Stimulated activated CD4-positive, alpha-beta T cell treated with anti-CD3 and anti-CD28 coated beads, Interleukin-15, amount 100 ng/mL, for 24 hours (primary cell): Measurements from ENCODE around the gene HOXD10.

ENCODE experiments used
- DNase-seq: peaks from one replicate; pipeline ENCODE4 v3.0.0-alpha.2; 2020

The HOXD10 gene

GRCh38 chr2:176107731-176108181 lies 8.8 kb upstream of the HOXD10 start:
- DNase-seq = no peak

GRCh38 chr2:176109192-176109901 lies 7.2 kb upstream of the HOXD10 start:
- DNase-seq = no peak

- no peak for DNase-seq
Measured at GRCh38 chr2:176109946-176110345, 6.6 kb upstream of the HOXD10 start.

- no peak for DNase-seq
Measured at GRCh38 chr2:176110415-176111308, 5.9 kb upstream of the HOXD10 start.

GRCh38 chr2:176111309-176111663 lies 5.3 kb upstream of the HOXD10 start:
- no peak for DNase-seq

GRCh38 chr2:176111846-176112374 lies 4.7 kb upstream of the HOXD10 start:
- no peak for DNase-seq

GRCh38 chr2:176112375-176113302 lies 3.9 kb upstream of the HOXD10 start:
- no peak for DNase-seq

- no peak for DNase-seq
Measured at GRCh38 chr2:176114120-176114929, 2.3 kb upstream of the HOXD10 start.

- DNase-seq = no peak
Measured at GRCh38 chr2:176114930-176115625, 1.5 kb upstream of the HOXD10 start.

GRCh38 chr2:176117162-176117822 lies 714 bp downstream of the HOXD10 start:
- no peak for DNase-seq

- DNase-seq = no peak
Measured at GRCh38 chr2:176117823-176118371, 1.3 kb downstream of the HOXD10 start.

GRCh38 chr2:176118601-176119339 lies 2.2 kb downstream of the HOXD10 start:
- no peak for DNase-seq

GRCh38 chr2:176120364-176121189 lies 4.0 kb downstream of the HOXD10 start:
- DNase-seq = no peak

GRCh38 chr2:176121190-176122051 lies 4.8 kb downstream of the HOXD10 start:
- no peak for DNase-seq

- DNase-seq = no peak
Measured at GRCh38 chr2:176122052-176122682, 5.6 kb downstream of the HOXD10 start.

GRCh38 chr2:176122683-176123410 lies 6.3 kb downstream of the HOXD10 start, which contains the start of gene HOXD9:
TSS of gene HOXD9 (plus strand) at chr2:176122719. CDS start at chr2:176122769, 50 bp downstream.
- DNase-seq = no peak
